ENCODE results near the gene SEZ6L2. TPM values are rescaled to one million over a fixed set of nuclear protein-coding genes. Genes with fewer than 3 reads are reported as not detected.

The SEZ6L2 gene
- total and polyA plus RNA-seq, 2 of the 8 experiments (the other 6 are each of a cell fraction or from before 2014, with no cell fraction given), result 43.5 to 47.7 TPM

DNA sequence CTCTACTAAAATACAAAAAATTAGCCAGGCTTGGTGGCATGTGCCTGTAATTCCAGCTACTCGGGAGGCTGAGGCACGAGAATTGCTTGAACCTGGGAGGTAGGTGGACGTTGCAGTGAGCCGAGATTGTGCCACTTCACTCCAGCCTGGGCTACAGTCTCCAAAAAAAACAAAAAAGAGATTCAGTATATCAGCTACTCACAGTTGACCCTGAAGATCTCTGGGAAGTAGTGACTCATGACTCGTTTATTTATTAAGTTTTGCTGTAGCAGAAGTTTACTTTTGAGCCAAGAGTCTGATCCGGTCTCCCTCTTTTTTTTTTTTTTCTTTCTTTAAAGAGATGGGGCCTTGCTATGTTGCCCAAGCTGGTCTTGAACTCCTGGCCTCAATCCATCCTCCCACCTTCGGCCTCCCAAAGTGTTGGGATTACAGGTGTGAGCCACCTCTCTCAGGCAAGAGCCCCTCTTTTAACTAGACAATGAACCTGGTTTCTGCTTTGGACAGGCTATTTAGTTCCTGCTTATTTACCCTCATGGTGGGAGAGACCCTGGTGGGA is 74.7 kb downstream of the SEZ6L2 start:
- Histone ChIP-seq H3K27me3 (replicated peaks in 1 of 4; ENCODE audit: control insufficient read depth in 3 of 4, extremely low read depth in 1 of 4, insufficient read depth in 3 of 4, low read length in 3 of 4) (no peaks in the 10 kb centered on the region), H3K36me3 (ENCODE audit: control insufficient read depth in 2 of 4, insufficient read depth in 4 of 4, low read length in 3 of 4) (peaks cover under 1 to 7% (median 6%) of the 10 kb centered on the region in 4 experiments; a peak in 7 of 8 replicates), H3K27ac (ENCODE audit: low read depth, low read length) (no peak overlapping the region), H3K4me2 (ENCODE audit: insufficient read depth in 1 of 2, low read depth in 2 of 2, low read length in 2 of 2) (no peak overlapping the region), H3K56ac (replicated peaks; ENCODE audit: insufficient read length, low read depth, low read length) (no peak overlapping the region), H2BK120ac (replicated peaks; ENCODE audit: low read depth, low read length) (no peak overlapping the region), H3K9me3 (ENCODE audit: insufficient read depth in 2 of 2, low read depth in 1 of 2, low read length in 1 of 2) (no peaks in the 10 kb centered on the region), H2AK5ac (ENCODE audit: low read depth, low read length) (peak overlapping the region; percentile 82; the same call in 1 of the 2 replicates), H2BK5ac (ENCODE audit: low read depth, low read length) (peak overlapping the region; percentile 39; the same call in 1 of the 2 replicates), H3K4me3 (ENCODE audit: extremely low read depth in 1 of 4, insufficient read depth in 2 of 4, low read depth in 3 of 4, low read length in 4 of 4) (no peak overlapping the region), H3K79me1 (ENCODE audit: low read depth, low read length) (peaks cover 5% of the 10 kb centered on the region; the same call in 1 of the 2 replicates), H3K23me2 (ENCODE audit: low read depth, low read length) (no peaks in the 10 kb centered on the region; the same call in none of the 2 replicates), H2AFZ (ENCODE audit: low read length) (no peak overlapping the region), H3K18ac (ENCODE audit: extremely low read depth, low read length) (no peak overlapping the region), H3K14ac (ENCODE audit: insufficient read length) (no peak overlapping the region), H2BK15ac (ENCODE audit: low read length) (no peak overlapping the region), H3K23ac (ENCODE audit: insufficient read length) (no peak overlapping the region), H3K79me2 (ENCODE audit: control insufficient read depth in 1 of 2, insufficient read depth in 2 of 2, low read length in 2 of 2) (no peaks in the 10 kb centered on the region), H4K20me1 (replicated peaks in 1 of 2; ENCODE audit: control insufficient read depth in 1 of 2, insufficient read depth in 2 of 2, low read length in 2 of 2) (peaks cover 0 to 2% of the 10 kb centered on the region in 2 experiments), H4K91ac (replicated peaks; ENCODE audit: insufficient read length, low read length) (no peak overlapping the region), H2BK12ac (ENCODE audit: low read depth, low read length) (no peak overlapping the region), H4K5ac (ENCODE audit: insufficient read length, low read depth, low read length) (no peak overlapping the region), H3K4me1 (replicated peaks in 1 of 4; ENCODE audit: control insufficient read depth in 3 of 4, insufficient read depth in 4 of 4, low read length in 3 of 4) (peaks cover 0 to 8% (median 3%) of the 10 kb centered on the region in 4 experiments; a peak in 5 of 7 replicates), H2BK20ac (ENCODE audit: low read length) (no peak overlapping the region), H4K8ac (ENCODE audit: extremely low read depth, insufficient read depth, low read length) (no peak overlapping the region), H3K4ac (replicated peaks; ENCODE audit: insufficient read length, low read depth, low read length) (no peak overlapping the region), H3K9ac (replicated peaks in 1 of 4; ENCODE audit: extremely low read depth in 1 of 4, low read depth in 3 of 4, low read length in 3 of 4) (no peak overlapping the region)
- WGBS, 2 experiments (ENCODE audit: extremely low coverage in 1 of 2, insufficient coverage in 1 of 2, insufficient read length in 1 of 2, insufficient replicate concordance in 2 of 2, low coverage in 1 of 2, low lambda C conversion rate in 2 of 2, missing lambda C conversion rate in 1 of 2), result 92% methylated on average over 7 of the region's 7 CpGs; no CpG with 5 or more reads in 1 of the 2 experiments
- no peak for FAIRE-seq
- CTCF ChIA-PET (ENCODE audit: partially characterized antibody), result interaction anchor here (0.8 to 17.5 kb wide), 3 partner anchors 10 to 28 kb away, joined by 3 to 212 read pairs (median 4); no protein-coding TSS in a partner anchor
- no peak for DNase-seq (ENCODE audit: low read depth in 1 of 2, low spot score in 2 of 2)
- POLR2A ChIA-PET (ENCODE audit: partially characterized antibody), result interaction anchor here (0.6 to 16.6 kb wide), 9 partner anchors 10 to 181 kb away, joined by 3 to 167 read pairs (median 6); no protein-coding TSS in a partner anchor
